PC-3 (cell line): ENCODE data around the gene LRRC7. TPM values are rescaled to one million over a fixed set of nuclear protein-coding genes. Genes with fewer than 3 reads are reported as not detected.

ENCODE experiments used
- ATAC-seq: fragments of 200-7000 bp; cut with Tn5 transposase; 2 replicates; pipeline ENCODE4 v1.9.1; 2020; ENCODE audit warnings: mild to moderate bottlenecking, moderate library complexity
- BruUV-seq: library from RNA; stranded (reverse); fragments of 400-500 nt; replicated peaks from 2 replicates; lab custom pipeline; 2021; lab: Mats Ljungman, UMichigan
- CTCF ChIA-PET: fragments of 300-600 bp; sonication (Branson Sonifier 250); formaldehyde crosslinking; loops from one replicate; lab custom pipeline; 2022; ENCODE audit warnings: antibody characterized with exemption; lab: Charles Lee
- POLR2A ChIA-PET: fragments of 300-600 bp; sonication (Branson Sonifier 250); formaldehyde crosslinking; loops from one replicate; lab custom pipeline; 2022; ENCODE audit warnings: antibody characterized with exemption; ENCODE audit not compliant: unreplicated experiment; lab: Charles Lee
- DNase-seq: peaks from one replicate; pipeline ENCODE4 v3.0.0-alpha.2; 2015
- H2AFZ ChIP-seq: fragments of 300-600 bp; sonication (generic); 2 replicates; pipeline ENCODE4 v1.6.0; 2016; ENCODE audit warnings: antibody characterized with exemption, low read length
- H3F3A ChIP-seq: fragments of 300-600 bp; sonication (generic); one replicate; pipeline ENCODE4 v1.6.0; 2017; ENCODE audit warnings: antibody characterized with exemption, low read length, control low read depth, mild to moderate bottlenecking; ENCODE audit not compliant: unreplicated experiment
- H3K27ac ChIP-seq: fragments of 300-600 bp; sonication (generic); 2 replicates; pipeline ENCODE4 v1.5.1; 2016; ENCODE audit warnings: mild to moderate bottlenecking, low read length
- H3K27me3 ChIP-seq: fragments of 300-600 bp; sonication (generic); 2 replicates; pipeline ENCODE4 v1.6.1; 2016; ENCODE audit warnings: low read length, mixed read lengths
- H3K36me3 ChIP-seq: fragments of 300-600 bp; sonication (generic); 2 replicates; pipeline ENCODE4 v1.6.1; 2016; ENCODE audit warnings: low read depth, mixed run types, low read length, mixed read lengths
- H3K4me1 ChIP-seq: fragments of 300-600 bp; sonication (generic); 2 replicates; pipeline ENCODE4 v1.5.1; 2016; ENCODE audit warnings: low read length; ENCODE audit not compliant: insufficient read depth
- H3K4me2 ChIP-seq: fragments of 300-600 bp; sonication (generic); 2 replicates; pipeline ENCODE4 v1.6.0; 2016; ENCODE audit warnings: low read length
- H3K4me3 ChIP-seq: fragments of 300-600 bp; sonication (generic); 2 replicates; pipeline ENCODE4 v1.5.1; 2016; ENCODE audit warnings: mild to moderate bottlenecking, low read length, mixed read lengths
- H3K79me2 ChIP-seq: fragments of 300-600 bp; sonication (generic); 2 replicates; pipeline ENCODE4 v1.6.1; 2017; ENCODE audit warnings: low read length, mixed read lengths
- H3K9ac ChIP-seq: fragments of 300-600 bp; sonication (generic); 2 replicates; pipeline ENCODE4 v1.6.0; 2016; ENCODE audit warnings: mild to moderate bottlenecking, low read length
- H3K9me2 ChIP-seq: fragments of 300-600 bp; sonication (generic); replicated peaks from 2 replicates; pipeline ENCODE4 v1.6.1; 2016; ENCODE audit warnings: mixed run types, low read length, mixed read lengths
- H3K9me3 ChIP-seq: fragments of 300-600 bp; sonication (generic); 2 replicates; pipeline ENCODE4 v1.6.1; 2016; ENCODE audit warnings: low read length, mixed read lengths
- H4K20me1 ChIP-seq: fragments of 300-600 bp; sonication (generic); 2 replicates; pipeline ENCODE4 v1.6.1; 2016; ENCODE audit warnings: low read length, mixed read lengths
- EZH2 ChIP-seq: fragments of 300-600 bp; sonication (generic); IDR thresholded peaks from one replicate; pipeline ENCODE4 v1.6.1; 2017; ENCODE audit warnings: antibody characterized with exemption, mild to moderate bottlenecking, low read length; ENCODE audit not compliant: unreplicated experiment
- EZH2phosphoT487 ChIP-seq: fragments of 300-600 bp; sonication (generic); IDR thresholded peaks from 2 replicates; pipeline ENCODE4 v1.6.1; 2018; ENCODE audit warnings: mild to moderate bottlenecking, antibody characterized with exemption, low read length, borderline replicate concordance
- intact Hi-C: fragments of 100-400 bp; cut with micrococcal nuclease; formaldehyde crosslinking; loops from 2 replicates; pipeline ENCODE4 v1.9.0; 2023
- total RNA-seq: library from RNA; depleted of rRNA; stranded (reverse); fragments of >200 nt; gene quantifications from 2 replicates; pipeline ENCODE4 v1.2.3, GENCODE V29; 2014
- TF ChIP-seq, protein P1 (sequence below): fragments of 300-600 bp; sonication (generic); conservative IDR thresholded peaks from 2 replicates; pipeline ENCODE4 v1.5.1; 2017; ENCODE audit warnings: antibody characterized with exemption, low read depth, mild to moderate bottlenecking, low read length

The LRRC7 gene
- total RNA-seq, 1 experiment from 2014 or later: 0.04 TPM

DNA sequence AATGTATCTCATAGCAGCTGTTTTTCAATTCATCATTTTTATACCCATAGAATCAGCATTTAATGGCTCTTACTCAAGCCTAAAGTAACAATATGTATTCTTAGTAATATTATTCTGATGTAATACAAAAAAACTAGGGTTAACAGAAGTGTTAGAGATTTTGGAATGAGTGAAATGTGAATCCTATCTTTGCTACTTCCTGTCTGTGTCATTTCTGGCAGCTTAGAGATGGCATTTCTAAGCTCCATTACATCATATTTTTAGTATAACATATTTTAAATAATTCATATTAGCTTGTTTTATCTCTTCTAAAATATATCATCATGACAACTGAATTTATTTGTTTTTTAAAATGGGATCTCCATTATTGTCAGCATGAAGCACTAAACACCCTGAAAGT is 90.2 kb downstream of the LRRC7 start:
- intact Hi-C loops: no loop called here
- Histone ChIP-seq H3K4me1 (no peaks in the 10 kb centered on the region), H3K36me3 (no peaks in the 10 kb centered on the region), H3K4me2 (no peak overlapping the region), H4K20me1 (no peaks in the 10 kb centered on the region), H2AFZ (no peak overlapping the region), H3K27me3 (peaks cover 4% of the 10 kb centered on the region; the same call in 1 of the 2 replicates), H3K9me3 (no peaks in the 10 kb centered on the region), H3K9ac (no peak overlapping the region), H3K27ac (no peak overlapping the region), H3K4me3 (no peak overlapping the region), H3K79me2 (no peaks in the 10 kb centered on the region), H3F3A (no peaks in the 10 kb centered on the region), H3K9me2 (no peaks in the 10 kb centered on the region)
- ChIA-PET CTCF (no interaction called here), POLR2A (no interaction called here)
- TF ChIP-seq EZH2 (no peak), EZH2phosphoT487 (no peak)
- TF ChIP-seq, protein P1, sequence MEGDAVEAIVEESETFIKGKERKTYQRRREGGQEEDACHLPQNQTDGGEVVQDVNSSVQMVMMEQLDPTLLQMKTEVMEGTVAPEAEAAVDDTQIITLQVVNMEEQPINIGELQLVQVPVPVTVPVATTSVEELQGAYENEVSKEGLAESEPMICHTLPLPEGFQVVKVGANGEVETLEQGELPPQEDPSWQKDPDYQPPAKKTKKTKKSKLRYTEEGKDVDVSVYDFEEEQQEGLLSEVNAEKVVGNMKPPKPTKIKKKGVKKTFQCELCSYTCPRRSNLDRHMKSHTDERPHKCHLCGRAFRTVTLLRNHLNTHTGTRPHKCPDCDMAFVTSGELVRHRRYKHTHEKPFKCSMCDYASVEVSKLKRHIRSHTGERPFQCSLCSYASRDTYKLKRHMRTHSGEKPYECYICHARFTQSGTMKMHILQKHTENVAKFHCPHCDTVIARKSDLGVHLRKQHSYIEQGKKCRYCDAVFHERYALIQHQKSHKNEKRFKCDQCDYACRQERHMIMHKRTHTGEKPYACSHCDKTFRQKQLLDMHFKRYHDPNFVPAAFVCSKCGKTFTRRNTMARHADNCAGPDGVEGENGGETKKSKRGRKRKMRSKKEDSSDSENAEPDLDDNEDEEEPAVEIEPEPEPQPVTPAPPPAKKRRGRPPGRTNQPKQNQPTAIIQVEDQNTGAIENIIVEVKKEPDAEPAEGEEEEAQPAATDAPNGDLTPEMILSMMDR: no peak
- no peak for DNase-seq
- no peak for ATAC-seq
- BruUV-seq: no TSS peak

GRCh38 chr1:69661686-69662085 is 94.0 kb downstream of the LRRC7 start:
- no peaks in the 10 kb centered on the region for H4K20me1 ChIP-seq
- no peak overlapping the region for H3K27ac ChIP-seq
- H3K4me2 ChIP-seq: no peak overlapping the region
- no TSS peak for BruUV-seq
- H3K27me3 ChIP-seq: peaks cover 4% of the 10 kb centered on the region; the same call in 1 of the 2 replicates
- TF ChIP-seq EZH2 (no peak), EZH2phosphoT487 (no peak)
- TF ChIP-seq, protein P1: no peak
- H2AFZ ChIP-seq: no peak overlapping the region
- H3K36me3 ChIP-seq: no peaks in the 10 kb centered on the region
- no peaks in the 10 kb centered on the region for H3K79me2 ChIP-seq
- no peak for ATAC-seq
- no peak overlapping the region for H3K9ac ChIP-seq
- no peak for DNase-seq
- H3F3A ChIP-seq: no peaks in the 10 kb centered on the region
- H3K9me2 ChIP-seq: no peaks in the 10 kb centered on the region
- intact Hi-C loops: no loop called here
- ChIA-PET CTCF (no interaction called here), POLR2A (no interaction called here)
- no peak overlapping the region for H3K4me3 ChIP-seq
- no peaks in the 10 kb centered on the region for H3K4me1 ChIP-seq
- H3K9me3 ChIP-seq: no peaks in the 10 kb centered on the region

GRCh38 chr1:69662321-69662720 is 94.6 kb downstream of the LRRC7 start:
- CTCF ChIA-PET: no interaction called here
- Histone ChIP-seq H3K9ac (no peak overlapping the region), H2AFZ (no peak overlapping the region), H3F3A (no peaks in the 10 kb centered on the region), H3K36me3 (no peaks in the 10 kb centered on the region), H3K4me3 (no peak overlapping the region), H3K4me2 (no peak overlapping the region), H3K27me3 (peaks cover 4% of the 10 kb centered on the region; the same call in 1 of the 2 replicates), H3K27ac (no peak overlapping the region), H3K9me2 (no peaks in the 10 kb centered on the region), H3K9me3 (no peaks in the 10 kb centered on the region), H4K20me1 (no peaks in the 10 kb centered on the region), H3K4me1 (no peaks in the 10 kb centered on the region), H3K79me2 (no peaks in the 10 kb centered on the region)
- no peak for ATAC-seq
- POLR2A ChIA-PET: no interaction called here
- BruUV-seq: no TSS peak
- TF ChIP-seq EZH2phosphoT487: no peak
- TF ChIP-seq EZH2: no peak
- TF ChIP-seq, protein P1: no peak
- intact Hi-C loops: no loop called here
- DNase-seq: no peak
